HG03378 (cell line): ENCODE results near the gene CAPN5.

Source experiments
- ATAC-seq: cut with Tn5 transposase; IDR thresholded peaks from one replicate; pipeline ENCODE4 v1.9.1; 2021; ENCODE audit warnings: mild to moderate bottlenecking, moderate library complexity; ENCODE audit not compliant: unreplicated experiment

CAPN5 gene

DNA sequence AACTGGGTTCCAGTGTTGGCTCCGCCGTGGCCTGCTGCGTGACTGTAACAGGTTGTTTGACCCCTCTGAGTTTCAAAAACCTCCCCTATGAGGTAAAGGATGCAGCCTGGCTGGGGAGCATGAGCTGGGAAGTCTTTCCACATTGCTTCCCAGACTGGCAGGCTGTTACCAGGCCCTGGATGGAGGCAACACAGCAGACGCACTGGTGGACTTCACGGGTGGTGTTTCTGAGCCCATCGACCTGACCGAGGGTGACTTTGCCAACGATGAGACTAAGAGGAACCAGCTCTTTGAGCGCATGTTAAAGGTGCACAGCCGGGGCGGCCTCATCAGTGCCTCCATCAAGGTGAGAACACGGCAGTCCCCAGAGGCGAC is 47.3 kb downstream of the CAPN5 start:
- ATAC-seq, result no peak

DNA sequence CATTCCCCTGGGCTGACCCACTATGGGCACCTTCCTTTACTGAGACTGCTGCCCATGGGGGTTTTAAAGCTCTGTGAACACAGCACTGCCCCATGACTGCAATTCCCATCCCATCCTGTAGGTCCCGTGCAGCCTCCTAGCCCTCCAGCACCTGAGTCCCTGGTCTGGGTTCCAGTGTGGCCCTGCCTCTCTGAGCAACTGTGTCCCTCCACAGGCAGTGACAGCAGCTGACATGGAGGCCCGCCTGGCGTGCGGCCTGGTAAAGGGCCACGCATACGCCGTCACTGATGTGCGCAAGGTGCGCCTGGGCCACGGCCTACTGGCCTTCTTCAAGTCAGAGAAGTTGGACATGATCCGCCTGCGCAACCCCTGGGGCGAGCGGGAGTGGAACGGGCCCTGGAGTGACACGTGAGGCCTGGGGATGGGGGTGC is 48.4 kb downstream of the CAPN5 start:
- no peak for ATAC-seq

DNA sequence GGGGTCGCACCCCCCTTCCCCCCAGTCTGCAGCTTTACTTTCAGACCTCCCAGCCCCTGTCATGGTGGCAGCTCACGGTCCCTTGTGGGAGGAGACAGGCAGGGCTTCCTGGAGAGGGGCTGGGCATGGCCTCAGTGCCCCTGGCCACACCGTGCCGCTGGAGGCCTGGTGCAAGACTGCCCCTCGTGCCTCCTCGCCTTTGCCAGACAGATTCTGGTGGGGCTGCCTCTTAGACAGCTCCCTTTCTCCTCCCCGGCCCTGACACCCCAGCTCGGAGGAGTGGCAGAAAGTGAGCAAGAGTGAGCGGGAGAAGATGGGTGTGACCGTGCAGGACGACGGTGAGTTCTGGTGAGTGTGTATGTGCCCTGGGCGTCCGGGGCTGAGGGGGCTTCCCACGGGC is 49.2 kb downstream of the CAPN5 start:
- no peak for ATAC-seq

DNA sequence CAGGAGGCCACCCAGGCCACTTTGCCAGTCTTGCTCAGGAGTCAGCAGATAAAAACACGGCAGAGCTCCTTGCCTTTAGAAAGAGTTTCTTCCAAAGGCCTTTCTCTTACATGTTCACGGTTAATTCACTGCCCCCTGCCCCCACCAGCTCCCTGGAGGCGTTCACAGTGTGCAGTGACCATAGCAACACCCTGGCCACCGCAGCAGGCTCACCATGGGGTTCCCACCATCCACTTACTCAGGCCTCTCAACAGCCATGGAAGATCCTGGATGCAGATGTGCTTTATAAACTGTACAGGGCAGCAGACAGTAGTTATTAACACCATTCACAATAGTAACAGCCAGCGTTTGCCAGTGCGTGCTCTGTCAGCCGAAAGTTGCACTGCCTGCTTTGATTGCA is 50.7 kb downstream of the CAPN5 start:
- no peak for ATAC-seq

DNA sequence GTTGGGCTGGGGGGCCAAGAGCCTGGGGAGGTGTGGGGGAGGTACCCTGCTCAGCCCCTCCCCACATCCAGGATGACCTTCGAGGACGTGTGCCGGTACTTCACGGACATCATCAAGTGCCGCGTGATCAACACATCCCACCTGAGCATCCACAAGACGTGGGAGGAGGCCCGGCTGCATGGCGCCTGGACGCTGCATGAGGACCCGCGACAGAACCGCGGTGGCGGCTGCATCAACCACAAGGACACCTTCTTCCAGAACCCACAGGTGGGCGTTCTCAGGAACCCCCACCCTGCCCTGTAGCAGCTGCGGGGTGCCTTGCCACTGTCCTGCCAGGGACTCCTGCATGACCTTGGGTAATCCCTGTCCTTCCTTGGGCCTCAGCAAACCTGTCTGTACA is 51.3 kb downstream of the CAPN5 start:
- ATAC-seq, result no peak

DNA sequence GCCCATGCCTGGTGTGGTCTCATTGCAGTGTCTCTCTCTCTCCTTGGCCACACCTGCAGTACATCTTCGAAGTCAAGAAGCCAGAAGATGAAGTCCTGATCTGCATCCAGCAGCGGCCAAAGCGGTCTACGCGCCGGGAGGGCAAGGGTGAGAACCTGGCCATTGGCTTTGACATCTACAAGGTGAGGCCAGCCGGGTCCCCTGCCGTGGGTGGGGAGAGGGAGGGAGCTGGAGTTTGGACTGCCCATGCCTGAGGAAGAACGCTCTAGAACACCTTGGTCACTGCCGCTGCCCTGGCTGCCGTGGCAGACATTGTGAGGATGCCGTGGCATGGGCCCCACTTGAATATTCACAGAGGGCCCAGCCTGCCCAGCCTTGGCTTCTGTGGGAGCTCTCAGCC is 52.2 kb downstream of the CAPN5 start:
- no peak for ATAC-seq

DNA sequence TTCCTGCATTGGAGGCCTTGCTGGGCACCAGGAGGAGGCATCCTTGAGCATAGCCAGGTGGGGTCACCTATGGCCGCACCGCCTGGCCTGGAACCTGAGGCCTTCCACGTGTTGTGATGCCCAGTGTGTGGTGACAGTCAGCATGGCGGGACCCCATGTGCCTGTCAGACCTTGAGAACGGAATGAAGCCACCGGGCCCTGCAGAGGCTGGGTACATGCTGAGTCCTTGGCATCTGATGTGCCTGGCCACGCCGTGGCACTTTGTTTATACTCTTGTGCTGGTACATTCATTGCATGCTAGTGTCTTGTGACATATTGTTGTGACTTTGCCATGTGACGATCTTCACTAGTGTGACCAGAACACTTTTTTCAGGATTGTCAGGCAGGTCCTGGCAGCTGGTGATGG is 52.8 kb downstream of the CAPN5 start:
- no peak for ATAC-seq

DNA sequence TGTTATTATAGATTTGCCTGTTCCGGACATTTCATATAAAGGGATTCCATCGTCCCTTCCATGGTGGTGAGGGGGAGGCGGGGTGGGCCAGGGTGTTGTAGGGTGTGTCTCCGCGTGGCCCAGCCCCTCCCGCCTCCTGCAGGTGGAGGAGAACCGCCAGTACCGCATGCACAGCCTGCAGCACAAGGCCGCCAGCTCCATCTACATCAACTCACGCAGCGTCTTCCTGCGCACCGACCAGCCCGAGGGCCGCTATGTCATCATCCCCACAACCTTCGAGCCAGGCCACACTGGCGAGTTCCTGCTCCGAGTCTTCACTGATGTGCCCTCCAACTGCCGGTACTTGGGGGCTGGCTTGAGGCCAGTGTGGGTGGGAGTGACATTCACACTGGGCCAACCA is 53.8 kb downstream of the CAPN5 start:
- ATAC-seq, result no peak

DNA sequence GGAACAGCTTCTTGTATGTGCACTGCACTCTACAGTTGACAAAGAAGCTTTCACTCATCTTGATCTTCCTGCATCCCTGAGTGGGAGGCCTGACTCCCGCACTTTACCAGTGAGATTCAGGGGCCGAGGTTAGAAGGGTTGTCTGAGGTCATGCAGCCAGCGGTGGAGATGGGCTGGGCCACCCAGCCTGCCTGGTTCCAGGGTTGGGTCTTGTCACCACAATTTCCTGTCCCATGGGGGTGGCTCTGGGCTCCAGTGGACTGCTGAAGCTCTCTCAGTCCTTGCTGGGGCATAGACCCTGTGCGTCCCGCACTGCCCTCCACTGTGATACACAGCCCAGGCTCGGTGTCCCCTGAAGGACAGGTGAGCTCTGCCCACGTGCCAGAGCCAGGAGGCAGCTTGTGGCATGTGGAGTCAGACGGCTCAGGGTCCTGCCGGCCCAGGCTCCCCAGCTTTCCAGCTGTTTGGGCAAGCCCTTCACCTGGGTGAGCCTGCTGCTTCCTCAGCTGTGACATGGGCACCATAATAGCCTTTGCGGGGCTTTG is 54.4 kb downstream of the CAPN5 start:
- ATAC-seq, result no peak

DNA sequence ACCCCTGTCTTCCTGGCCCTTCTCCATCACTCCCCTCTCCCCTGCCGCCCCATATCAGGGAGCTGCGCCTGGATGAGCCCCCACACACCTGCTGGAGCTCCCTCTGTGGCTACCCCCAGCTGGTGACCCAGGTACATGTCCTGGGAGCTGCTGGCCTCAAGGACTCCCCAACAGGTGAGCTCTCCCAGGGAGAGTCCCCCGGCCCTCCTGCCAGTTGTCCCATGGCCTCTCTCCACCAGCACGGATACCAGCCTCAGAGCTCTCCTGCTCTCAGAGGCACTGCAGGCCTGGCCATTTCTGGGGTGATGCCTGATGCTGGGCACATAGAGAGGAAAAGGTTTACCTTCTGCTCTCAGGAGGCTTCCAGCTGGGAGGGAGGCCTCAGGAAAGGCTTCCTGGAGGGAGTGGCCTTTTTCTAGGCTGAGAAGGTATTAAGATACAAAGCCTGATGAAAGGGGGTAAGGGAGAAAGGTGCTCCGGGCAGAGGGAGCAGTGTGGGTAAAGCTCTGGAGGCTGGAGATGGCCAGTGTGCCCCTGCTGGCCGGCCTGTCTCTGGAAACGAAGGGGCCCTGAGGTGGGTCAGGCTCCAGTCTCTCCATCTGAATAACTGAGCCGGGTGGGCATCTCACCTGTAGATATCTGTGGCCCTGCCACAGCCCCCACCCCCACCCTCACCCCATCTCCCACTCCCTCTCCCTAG is 55.3 kb downstream of the CAPN5 start:
- ATAC-seq, result no peak

DNA sequence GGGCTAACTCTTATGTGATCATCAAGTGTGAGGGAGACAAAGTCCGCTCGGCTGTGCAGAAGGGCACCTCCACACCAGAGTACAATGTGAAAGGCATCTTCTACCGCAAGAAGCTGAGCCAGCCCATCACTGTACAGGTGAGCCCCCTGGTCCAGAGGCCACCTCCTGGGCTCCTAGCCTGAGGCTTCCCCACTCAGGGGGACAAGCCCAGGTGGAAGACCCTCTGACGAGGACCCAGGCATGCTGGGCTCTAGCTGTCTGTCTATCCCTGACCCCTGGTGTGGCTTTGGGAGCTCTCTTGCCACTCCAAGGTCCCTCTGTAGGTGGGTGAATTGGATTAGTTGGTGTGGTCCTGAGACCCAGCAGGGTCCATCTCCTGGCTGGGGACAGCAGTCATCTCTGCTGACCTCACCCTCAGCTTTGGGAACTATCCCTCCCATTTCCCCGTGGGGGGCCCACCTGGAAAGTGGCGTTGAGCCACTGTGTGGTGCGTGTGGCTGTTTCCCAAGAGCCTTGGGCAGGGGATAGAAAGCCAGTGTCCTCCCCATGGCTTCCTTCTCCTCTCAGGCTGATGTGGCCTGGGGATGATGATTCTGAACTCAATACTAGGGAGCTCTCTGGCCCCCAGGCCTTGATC is 55.9 kb downstream of the CAPN5 start:
- ATAC-seq, result no peak

DNA sequence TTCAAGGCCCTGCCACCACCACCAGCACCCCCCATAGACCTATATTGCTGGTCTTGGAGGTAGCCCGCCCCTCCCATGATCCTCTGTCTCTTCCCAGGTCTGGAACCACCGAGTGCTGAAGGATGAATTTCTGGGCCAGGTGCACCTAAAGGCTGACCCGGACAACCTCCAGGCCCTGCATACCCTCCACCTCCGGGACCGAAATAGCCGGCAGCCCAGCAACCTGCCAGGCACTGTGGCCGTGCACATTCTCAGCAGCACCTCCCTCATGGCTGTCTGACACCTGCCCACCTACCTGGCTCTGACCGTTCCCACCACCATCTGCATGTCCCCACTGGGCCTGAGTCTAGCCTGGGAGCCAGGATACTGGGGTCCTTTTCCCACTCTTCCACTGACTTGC is 56.8 kb downstream of the CAPN5 start:
- ATAC-seq, result no peak

DNA sequence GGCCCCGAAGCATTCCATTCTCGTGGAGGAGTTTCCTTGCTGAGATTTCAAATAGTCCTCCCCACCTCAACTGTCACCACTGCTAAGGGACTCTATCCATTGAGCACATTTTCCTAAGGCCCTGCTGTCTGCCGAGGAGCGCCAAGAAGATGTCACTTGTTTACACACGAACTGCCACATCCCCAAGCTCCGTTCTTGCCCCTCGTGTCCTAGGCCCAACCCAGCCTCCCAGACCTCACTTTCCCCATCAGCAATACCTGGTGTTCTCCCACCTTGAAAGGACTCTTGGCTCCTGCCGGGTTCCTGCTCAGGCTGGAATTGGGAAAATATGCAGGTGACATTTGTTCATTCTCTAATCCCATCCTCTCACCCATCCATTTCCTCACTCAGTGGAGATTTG is 57.3 kb downstream of the CAPN5 start:
- ATAC-seq, result no peak

DNA sequence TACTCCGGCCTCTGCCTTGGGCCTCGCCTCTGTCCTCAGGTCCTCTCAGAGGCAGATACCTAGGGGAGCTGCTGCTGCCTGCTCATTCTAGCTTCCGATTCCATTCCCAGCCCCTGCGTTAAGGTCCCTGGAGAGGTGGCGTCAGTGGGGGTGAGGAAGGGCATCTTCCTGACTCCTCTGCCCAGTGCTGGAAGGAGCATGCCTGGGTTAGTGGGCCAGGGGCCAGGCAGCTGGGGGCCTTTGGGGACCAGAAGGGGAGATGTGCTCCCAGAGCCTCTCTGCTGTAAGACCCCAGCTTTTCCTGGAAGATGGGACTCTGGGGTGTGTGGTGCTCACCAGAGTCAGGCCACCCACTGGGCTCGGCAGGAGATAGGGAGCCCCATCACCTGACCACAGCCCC is 57.7 kb downstream of the CAPN5 start:
- no peak for ATAC-seq

DNA sequence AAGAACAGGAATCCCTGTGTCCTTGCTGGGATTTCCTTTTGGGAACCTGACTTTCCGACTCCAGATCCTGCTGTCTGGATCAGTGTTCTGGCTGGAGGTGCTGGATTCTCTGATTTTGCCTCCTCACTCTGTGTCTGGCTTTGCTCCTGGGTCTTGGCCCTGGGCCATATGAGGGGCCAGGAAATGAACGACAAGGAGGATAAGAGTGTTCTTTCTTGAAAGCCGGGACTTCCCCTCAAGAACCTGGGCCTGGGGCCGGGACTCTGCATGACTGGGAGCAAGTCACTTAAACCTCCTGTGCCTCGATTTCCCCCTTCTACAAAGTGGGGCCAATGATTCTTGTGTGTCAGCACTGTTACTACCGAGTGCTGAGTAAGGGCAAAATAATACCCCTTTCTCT is 58.4 kb downstream of the CAPN5 start:
- ATAC-seq, result no peak

DNA sequence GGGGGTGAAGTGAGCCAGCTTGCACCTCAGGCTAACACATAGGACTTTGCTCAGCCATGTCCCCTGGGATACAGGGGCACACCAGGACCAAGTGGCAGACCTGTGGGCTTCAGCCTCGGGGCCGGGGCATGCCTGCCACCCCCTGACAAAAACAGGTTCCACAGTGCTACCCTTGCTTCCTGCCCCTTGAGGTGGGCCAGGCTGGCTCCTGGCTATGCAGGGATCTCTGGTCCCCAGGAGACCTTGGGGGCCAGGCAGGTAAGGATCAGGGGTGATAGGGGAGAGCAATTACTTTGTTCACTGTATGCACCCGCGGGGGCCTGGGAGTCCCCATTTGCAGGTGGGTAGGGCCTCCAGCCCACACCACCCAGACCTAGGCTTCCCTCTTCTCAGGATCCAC is 58.9 kb downstream of the CAPN5 start:
- ATAC-seq, result no peak

DNA sequence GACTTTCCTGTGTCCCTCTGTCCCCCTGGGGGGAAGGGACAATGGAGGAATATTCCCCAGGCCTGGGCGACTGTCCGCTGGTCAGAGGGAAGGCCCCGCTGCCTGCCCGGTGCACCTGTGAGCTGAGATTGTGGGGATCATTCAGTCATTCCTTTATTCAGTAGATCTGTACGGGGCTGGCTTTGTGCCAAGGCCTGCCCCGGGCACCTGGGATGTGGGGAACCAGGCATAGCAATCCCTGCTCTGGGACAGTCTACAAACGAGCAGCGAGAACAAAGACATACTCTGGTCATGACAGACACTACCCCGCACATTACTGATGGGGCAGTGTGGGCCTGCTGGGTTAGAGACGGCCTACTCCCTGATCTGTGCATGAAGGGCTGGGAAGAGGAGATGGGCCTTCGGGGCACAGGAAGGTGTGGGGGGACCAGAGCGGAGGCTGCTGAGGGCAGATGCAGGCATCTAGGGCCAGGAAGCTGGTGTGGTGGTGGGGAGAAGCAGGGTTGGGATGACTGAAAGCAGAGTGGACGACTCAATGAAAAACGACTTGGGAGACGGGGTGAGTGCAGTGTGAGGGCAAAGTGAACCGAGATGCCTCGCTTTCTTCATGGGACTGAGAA is 59.5 kb downstream of the CAPN5 start:
- no peak for ATAC-seq

DNA sequence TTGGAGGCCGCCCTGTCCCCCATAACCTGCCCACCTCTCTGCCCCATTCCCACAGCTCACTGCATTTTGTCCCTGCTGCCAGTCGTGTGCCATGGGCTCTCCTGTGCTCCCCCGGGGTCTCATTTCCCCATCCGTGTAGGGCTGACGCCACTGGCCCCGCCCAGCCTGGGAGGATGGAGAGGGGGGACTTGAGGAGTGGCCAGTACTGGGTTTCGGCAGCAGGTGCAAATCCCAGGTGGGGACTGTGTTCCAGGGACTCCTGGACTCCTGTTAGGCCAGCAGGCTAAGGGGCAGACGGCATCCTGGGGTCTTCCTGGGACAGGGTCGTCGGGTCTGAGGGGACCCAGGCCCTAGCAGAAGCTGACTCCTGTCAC is 60.1 kb downstream of the CAPN5 start:
- ATAC-seq, result no peak

DNA sequence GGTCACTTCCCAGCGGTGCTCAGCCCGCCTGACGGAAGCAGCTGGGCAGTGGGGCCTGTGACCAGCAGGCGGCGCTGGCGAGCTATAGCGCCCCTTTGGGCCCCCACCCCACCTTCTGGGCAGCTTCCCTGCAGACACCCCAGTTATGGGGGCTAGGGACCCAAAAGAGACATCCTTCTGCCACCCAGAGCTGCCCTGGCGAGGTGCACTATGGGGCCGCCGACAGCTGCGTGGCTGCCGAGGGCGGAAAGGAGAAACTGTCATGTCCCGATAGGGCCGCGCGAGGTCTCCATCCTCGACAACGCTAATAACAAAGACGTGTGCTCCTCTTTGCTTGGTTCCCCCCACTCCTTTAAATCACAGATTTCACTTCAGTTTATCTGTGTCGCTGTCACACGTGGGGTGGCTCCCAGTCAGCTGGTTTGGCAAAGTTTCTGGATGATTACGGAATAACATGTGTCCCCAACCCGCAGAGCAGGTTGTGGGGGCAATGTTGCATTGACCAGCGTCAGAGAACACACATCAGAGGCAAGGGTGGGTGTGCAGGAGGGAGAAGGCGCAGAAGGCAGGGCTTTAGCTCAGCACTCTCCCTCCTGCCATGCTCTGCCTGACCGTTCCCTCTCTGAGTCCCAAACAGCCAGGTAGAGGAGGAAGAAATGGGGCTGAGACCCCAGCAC is 60.6 kb downstream of the CAPN5 start:
- no peak for ATAC-seq

DNA sequence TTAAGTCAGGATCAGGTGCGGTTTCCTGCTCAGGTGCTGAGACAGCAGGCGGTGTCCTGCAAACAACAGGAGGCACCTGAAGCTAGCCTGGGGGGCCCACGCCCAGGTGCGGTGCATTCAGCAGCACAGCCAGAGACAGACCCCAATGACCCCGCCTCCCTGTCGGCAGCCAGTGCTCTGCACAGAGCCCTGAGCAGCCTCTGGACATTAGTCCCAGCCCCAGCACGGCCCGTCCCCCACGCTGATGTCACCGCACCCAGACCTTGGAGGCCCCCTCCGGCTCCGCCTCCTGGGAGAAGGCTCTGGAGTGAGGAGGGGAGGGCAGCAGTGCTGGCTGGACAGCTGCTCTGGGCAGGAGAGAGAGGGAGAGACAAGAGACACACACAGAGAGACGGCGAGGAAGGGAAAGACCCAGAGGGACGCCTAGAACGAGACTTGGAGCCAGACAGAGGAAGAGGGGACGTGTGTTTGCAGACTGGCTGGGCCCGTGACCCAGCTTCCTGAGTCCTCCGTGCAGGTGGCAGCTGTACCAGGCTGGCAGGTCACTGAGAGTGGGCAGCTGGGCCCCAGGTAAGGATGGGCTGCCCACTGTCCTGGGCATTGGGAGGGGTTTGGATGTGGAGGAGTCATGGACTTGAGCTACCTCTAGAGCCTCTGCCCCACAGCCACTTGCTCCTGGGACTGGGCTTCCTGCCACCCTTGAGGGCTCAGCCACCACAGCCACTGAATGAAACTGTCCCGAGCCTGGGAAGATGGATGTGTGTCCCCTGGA is 61.3 kb downstream of the CAPN5 start, which contains the start of gene MYO7A:
Gene MYO7A (plus strand): TSS at position 327 of the 772 bp plus-strand sequence. CDS start 2,389 bp downstream, outside the sequence.
- no peak for ATAC-seq
